HG02642 (cell line): ENCODE data around the gene PNPLA6.

Experiments
- ATAC-seq: cut with Tn5 transposase; IDR thresholded peaks from one replicate; pipeline ENCODE4 v1.9.1; 2021; ENCODE audit warnings: mild to moderate bottlenecking; ENCODE audit not compliant: unreplicated experiment, poor library complexity

PNPLA6 gene

GRCh38 chr19:7595466-7596133, 60.1 kb downstream of the PNPLA6 start, which contains the start of gene CAMSAP3:
Gene CAMSAP3, plus strand, starts transcription at chr19:7595863. Its CDS starts 140 bp downstream, at chr19:7596003.
- ATAC-seq: no peak

GRCh38 chr19:7596211-7596937, 60.9 kb downstream of the PNPLA6 start:
- ATAC-seq: no peak

GRCh38 chr19:7597689-7598088, 62.2 kb downstream of the PNPLA6 start:
- no peak for ATAC-seq

- no peak for ATAC-seq
Measured at GRCh38 chr19:7598180-7598579, 62.7 kb downstream of the PNPLA6 start.

GRCh38 chr19:7600721-7601120, 65.2 kb downstream of the PNPLA6 start:
- ATAC-seq: no peak

- no peak for ATAC-seq
Measured at GRCh38 chr19:7602240-7602934, 66.9 kb downstream of the PNPLA6 start.

GRCh38 chr19:7602935-7603497, 67.5 kb downstream of the PNPLA6 start:
- ATAC-seq: no peak

GRCh38 chr19:7603919-7604318, 68.4 kb downstream of the PNPLA6 start:
- ATAC-seq: no peak

- ATAC-seq: no peak
Measured at GRCh38 chr19:7605490-7606222, 70.1 kb downstream of the PNPLA6 start.

- no peak for ATAC-seq
Measured at GRCh38 chr19:7606289-7606688, 70.8 kb downstream of the PNPLA6 start.

- ATAC-seq: no peak
Measured at GRCh38 chr19:7607212-7607873, 71.8 kb downstream of the PNPLA6 start.

GRCh38 chr19:7607874-7608560, 72.5 kb downstream of the PNPLA6 start:
- no peak for ATAC-seq

GRCh38 chr19:7610491-7611240, 75.1 kb downstream of the PNPLA6 start:
- no peak for ATAC-seq
